ENCODE data around the gene PTPRK. TPM values are rescaled to one million over a fixed set of nuclear protein-coding genes. Genes with fewer than 3 reads are reported as not detected.

The PTPRK gene
- polyA plus RNA-seq, 1 donor from 2014 or later: 10.2 TPM

GRCh38 chr6:128525406-128525805 is 5.0 kb upstream of the PTPRK start:
- Mint-ChIP-seq H3K27ac (no peak overlapping the region), H3K36me3 (no peaks in the 10 kb centered on the region), H3K9me3 (peaks cover 0 to 2% (median 2%) of the 10 kb centered on the region in 3 donors), H3K4me3 (no peak overlapping the region), H3K27me3 (peaks cover 15% of the 10 kb centered on the region), H3K4me1 (peaks cover 0 to 4% (median 0%) of the 10 kb centered on the region in 3 donors)

GRCh38 chr6:128521282-128521632 is 858 bp upstream of the PTPRK start:
- no peaks in the 10 kb centered on the region for H3K9me3 Mint-ChIP-seq
- peaks cover 0 to 17% (median 6%) of the 10 kb centered on the region in 3 donors for H3K4me1 Mint-ChIP-seq
- no peak overlapping the region for H3K27ac Mint-ChIP-seq

GRCh38 chr6:128519931-128520435 is 416 bp downstream of the PTPRK start:
- H3K27me3 Mint-ChIP-seq: peaks cover 44% of the 10 kb centered on the region
- no peaks in the 10 kb centered on the region for H3K36me3 Mint-ChIP-seq
- H3K27ac Mint-ChIP-seq: no peak overlapping the region
- H3K4me1 Mint-ChIP-seq: peaks cover 0 to 17% (median 6%) of the 10 kb centered on the region in 3 donors
- H3K9me3 Mint-ChIP-seq: no peaks in the 10 kb centered on the region
- peak overlapping the region; percentile 82 to 92 (median 88) for H3K4me3 Mint-ChIP-seq

More at GRCh38 chr6:128521282-128521632, 858 bp upstream of the PTPRK start:
- H3K36me3 Mint-ChIP-seq: no peaks in the 10 kb centered on the region
- peaks cover 38% of the 10 kb centered on the region for H3K27me3 Mint-ChIP-seq
- peak overlapping the region; percentile 70 to 86 (median 79) for H3K4me3 Mint-ChIP-seq

- Mint-ChIP-seq H3K27me3 (peaks cover 43% of the 10 kb centered on the region), H3K9me3 (no peaks in the 10 kb centered on the region), H3K4me1 (peaks cover 0 to 17% (median 6%) of the 10 kb centered on the region in 3 donors), H3K36me3 (no peaks in the 10 kb centered on the region), H3K27ac (peak overlapping the region in 1 of 3 donors; percentile 4), H3K4me3 (peak overlapping the region; percentile 82 to 92 (median 86))
Observed at GRCh38 chr6:128519132-128519930, 1.1 kb downstream of the PTPRK start.

GRCh38 chr6:128518434-128519131 is 1.8 kb downstream of the PTPRK start:
- peaks cover 0 to 17% (median 6%) of the 10 kb centered on the region in 3 donors for H3K4me1 Mint-ChIP-seq
- no peak overlapping the region for H3K27ac Mint-ChIP-seq
- peak overlapping the region; percentile 57 to 82 (median 70) for H3K4me3 Mint-ChIP-seq
- H3K36me3 Mint-ChIP-seq: no peaks in the 10 kb centered on the region
- H3K27me3 Mint-ChIP-seq: peaks cover 42% of the 10 kb centered on the region
- no peaks in the 10 kb centered on the region for H3K9me3 Mint-ChIP-seq

GRCh38 chr6:128517124-128517523 is 3.3 kb downstream of the PTPRK start:
- H3K36me3 Mint-ChIP-seq: no peaks in the 10 kb centered on the region
- H3K27ac Mint-ChIP-seq: peak overlapping the region in 1 of 3 donors; percentile 31
- H3K4me1 Mint-ChIP-seq: peaks cover 0 to 17% (median 6%) of the 10 kb centered on the region in 3 donors
- H3K9me3 Mint-ChIP-seq: no peaks in the 10 kb centered on the region
- peaks cover 37% of the 10 kb centered on the region for H3K27me3 Mint-ChIP-seq
- no peak overlapping the region for H3K4me3 Mint-ChIP-seq

GRCh38 chr6:128516514-128516898 is 3.9 kb downstream of the PTPRK start:
- Mint-ChIP-seq H3K4me1 (peaks cover 0 to 17% (median 6%) of the 10 kb centered on the region in 3 donors), H3K36me3 (no peaks in the 10 kb centered on the region), H3K27ac (no peak overlapping the region), H3K27me3 (peaks cover 33% of the 10 kb centered on the region), H3K4me3 (no peak overlapping the region), H3K9me3 (no peaks in the 10 kb centered on the region)

GRCh38 chr6:128515550-128516513 is 4.6 kb downstream of the PTPRK start:
- peaks cover 29% of the 10 kb centered on the region for H3K27me3 Mint-ChIP-seq
- no peaks in the 10 kb centered on the region for H3K9me3 Mint-ChIP-seq
- no peak overlapping the region for H3K27ac Mint-ChIP-seq
- no peaks in the 10 kb centered on the region for H3K36me3 Mint-ChIP-seq
- no peak overlapping the region for H3K4me3 Mint-ChIP-seq
- H3K4me1 Mint-ChIP-seq: peaks cover 0 to 13% (median 6%) of the 10 kb centered on the region in 3 donors

- peaks cover 0 to 5% (median 0%) of the 10 kb centered on the region in 3 donors for H3K4me1 Mint-ChIP-seq
- H3K27me3 Mint-ChIP-seq: peaks cover 15% of the 10 kb centered on the region
- H3K4me3 Mint-ChIP-seq: no peak overlapping the region
- H3K9me3 Mint-ChIP-seq: no peaks in the 10 kb centered on the region
- no peak overlapping the region for H3K27ac Mint-ChIP-seq
- no peaks in the 10 kb centered on the region for H3K36me3 Mint-ChIP-seq
Observed at GRCh38 chr6:128513878-128514277, 6.5 kb downstream of the PTPRK start.

GRCh38 chr6:128512296-128512695 is 8.1 kb downstream of the PTPRK start:
- Mint-ChIP-seq H3K4me3 (no peak overlapping the region), H3K9me3 (no peaks in the 10 kb centered on the region), H3K36me3 (no peaks in the 10 kb centered on the region), H3K27me3 (peaks cover 7% of the 10 kb centered on the region), H3K4me1 (peaks cover 0 to 2% (median 0%) of the 10 kb centered on the region in 3 donors), H3K27ac (no peak overlapping the region)

- Mint-ChIP-seq H3K9me3 (no peaks in the 10 kb centered on the region), H3K27me3 (peaks cover 5% of the 10 kb centered on the region), H3K36me3 (no peaks in the 10 kb centered on the region), H3K27ac (no peak overlapping the region), H3K4me3 (no peak overlapping the region), H3K4me1 (peaks cover 0 to 2% (median 0%) of the 10 kb centered on the region in 3 donors)
Observed at GRCh38 chr6:128511506-128511905, 8.9 kb downstream of the PTPRK start.

GRCh38 chr6:128509709-128510108 is 10.7 kb downstream of the PTPRK start:
- H3K27ac Mint-ChIP-seq: no peak overlapping the region
- H3K4me1 Mint-ChIP-seq: peaks cover 0 to 2% (median 0%) of the 10 kb centered on the region in 3 donors
- H3K27me3 Mint-ChIP-seq: no peaks in the 10 kb centered on the region
- H3K9me3 Mint-ChIP-seq: no peaks in the 10 kb centered on the region
- no peak overlapping the region for H3K4me3 Mint-ChIP-seq
- H3K36me3 Mint-ChIP-seq: no peaks in the 10 kb centered on the region

- no peak overlapping the region for H3K27ac Mint-ChIP-seq
Observed at GRCh38 chr6:128508588-128509296, 11.7 kb downstream of the PTPRK start.

More at GRCh38 chr6:128508588-128509296, 11.7 kb downstream of the PTPRK start:
- H3K36me3 Mint-ChIP-seq: no peaks in the 10 kb centered on the region
- peaks cover 0 to 2% (median 0%) of the 10 kb centered on the region in 3 donors for H3K4me1 Mint-ChIP-seq
- no peak overlapping the region for H3K4me3 Mint-ChIP-seq
- no peaks in the 10 kb centered on the region for H3K9me3 Mint-ChIP-seq
- H3K27me3 Mint-ChIP-seq: no peaks in the 10 kb centered on the region
